MM.1S (cell line): Measurements from ENCODE around the gene SNX24.

ENCODE experiments used
- DNase-seq: peaks from one replicate; pipeline ENCODE4 v3.0.0-alpha.2; 2015
- H2AFZ ChIP-seq: fragments of 300-600 bp; sonication (generic); 2 replicates; pipeline ENCODE4 v1.6.0; 2016; ENCODE audit warnings: antibody characterized with exemption, low read length
- H3F3A ChIP-seq: fragments of 300-600 bp; sonication (generic); 2 replicates; pipeline ENCODE4 v1.6.1; 2016; ENCODE audit warnings: mild to moderate bottlenecking, antibody characterized with exemption, low read length, moderate library complexity, mixed read lengths; ENCODE audit not compliant: insufficient read depth
- H3K27ac ChIP-seq: fragments of 300-600 bp; sonication (generic); 2 replicates; pipeline ENCODE4 v1.5.1; 2016; ENCODE audit warnings: mild to moderate bottlenecking, low read length
- H3K27me3 ChIP-seq: fragments of 300-600 bp; sonication (generic); replicated peaks from 2 replicates; pipeline ENCODE4 v1.6.0; 2016; ENCODE audit warnings: low read length; ENCODE audit not compliant: insufficient read depth
- H3K36me3 ChIP-seq: fragments of 300-600 bp; sonication (generic); replicated peaks from 2 replicates; pipeline ENCODE4 v1.6.1; 2016; ENCODE audit warnings: mild to moderate bottlenecking, low read length, mixed read lengths; ENCODE audit not compliant: insufficient read depth
- H3K4me1 ChIP-seq: fragments of 300-600 bp; sonication (generic); 2 replicates; pipeline ENCODE4 v1.6.1; 2016; ENCODE audit warnings: low read length, mixed read lengths
- H3K4me2 ChIP-seq: fragments of 300-600 bp; sonication (generic); 2 replicates; pipeline ENCODE4 v1.6.0; 2016; ENCODE audit warnings: low read depth, low read length
- H3K4me3 ChIP-seq: fragments of 300-600 bp; sonication (generic); 2 replicates; pipeline ENCODE4 v1.5.1; 2016; ENCODE audit warnings: low read length, mixed read lengths
- H3K79me2 ChIP-seq: fragments of 300-600 bp; sonication (generic); 2 replicates; pipeline ENCODE4 v1.6.1; 2016; ENCODE audit warnings: mixed run types, low read length, mixed read lengths
- H3K9ac ChIP-seq: fragments of 300-600 bp; sonication (generic); 2 replicates; pipeline ENCODE4 v1.6.1; 2016; ENCODE audit warnings: low read length, mixed read lengths
- H3K9me2 ChIP-seq: fragments of 300-600 bp; sonication (generic); replicated peaks from 2 replicates; pipeline ENCODE4 v1.6.1; 2016; ENCODE audit warnings: mild to moderate bottlenecking, low read length, mixed read lengths; ENCODE audit not compliant: insufficient read depth
- H3K9me3 ChIP-seq: fragments of 300-600 bp; sonication (generic); replicated peaks from 2 replicates; pipeline ENCODE4 v1.6.1; 2016; ENCODE audit warnings: mild to moderate bottlenecking, low read length, mixed read lengths; ENCODE audit not compliant: insufficient read depth
- H4K20me1 ChIP-seq: fragments of 300-600 bp; sonication (generic); 2 replicates; pipeline ENCODE4 v1.6.1; 2016; ENCODE audit warnings: mild to moderate bottlenecking, low read length, moderate library complexity, mixed read lengths; ENCODE audit not compliant: insufficient read depth
- CTCF ChIP-seq: fragments of 300-600 bp; sonication (generic); IDR thresholded peaks from 2 replicates; pipeline ENCODE4 v1.5.1; 2016; ENCODE audit warnings: antibody characterized with exemption, low read length, mixed read lengths
- EZH2 ChIP-seq: fragments of 300-600 bp; sonication (generic); optimal IDR thresholded peaks from 2 replicates; pipeline ENCODE3; 2017; ENCODE audit warnings: low read depth, mild to moderate bottlenecking, antibody characterized with exemption, low read length, mixed read lengths
- EZH2phosphoT487 ChIP-seq: fragments of 300-600 bp; sonication (generic); IDR thresholded peaks from 2 replicates; pipeline ENCODE4 v1.6.1; 2018; ENCODE audit warnings: antibody characterized with exemption, low read length

The SNX24 gene

GRCh38 chr5:122906768-122907167, 61.4 kb downstream of the SNX24 start:
- no peaks in the 10 kb centered on the region for H3K36me3 ChIP-seq
- no peaks in the 10 kb centered on the region for H3K9me2 ChIP-seq
- H3K4me1 ChIP-seq: peaks cover 9% of the 10 kb centered on the region; the same call in 1 of the 2 replicates
- no peak overlapping the region for H3K9ac ChIP-seq
- H3K79me2 ChIP-seq: no peaks in the 10 kb centered on the region
- H3K9me3 ChIP-seq: no peaks in the 10 kb centered on the region
- H3F3A ChIP-seq: no peaks in the 10 kb centered on the region
- no peak overlapping the region for H3K27ac ChIP-seq
- no peak overlapping the region for H3K4me2 ChIP-seq
- DNase-seq: no peak
- H2AFZ ChIP-seq: no peak overlapping the region
- TF ChIP-seq EZH2 (no peak), EZH2phosphoT487 (no peak), CTCF (no peak)
- no peak overlapping the region for H3K4me3 ChIP-seq
- H3K27me3 ChIP-seq: no peaks in the 10 kb centered on the region
- no peaks in the 10 kb centered on the region for H4K20me1 ChIP-seq

GRCh38 chr5:122907276-122907675, 61.9 kb downstream of the SNX24 start:
- H3K79me2 ChIP-seq: no peaks in the 10 kb centered on the region
- H3K4me2 ChIP-seq: no peak overlapping the region
- no peaks in the 10 kb centered on the region for H3K36me3 ChIP-seq
- H3K9me2 ChIP-seq: no peaks in the 10 kb centered on the region
- no peak overlapping the region for H2AFZ ChIP-seq
- DNase-seq: no peak
- H3K4me3 ChIP-seq: no peak overlapping the region
- H4K20me1 ChIP-seq: no peaks in the 10 kb centered on the region
- no peaks in the 10 kb centered on the region for H3K9me3 ChIP-seq
- TF ChIP-seq CTCF (no peak), EZH2 (no peak), EZH2phosphoT487 (no peak)
- H3K27me3 ChIP-seq: no peaks in the 10 kb centered on the region
- no peak overlapping the region for H3K9ac ChIP-seq
- H3K4me1 ChIP-seq: peaks cover 4% of the 10 kb centered on the region; the same call in 1 of the 2 replicates
- no peaks in the 10 kb centered on the region for H3F3A ChIP-seq
- H3K27ac ChIP-seq: no peak overlapping the region

GRCh38 chr5:122908108-122908507, 62.7 kb downstream of the SNX24 start:
- no peak overlapping the region for H3K4me2 ChIP-seq
- H4K20me1 ChIP-seq: no peaks in the 10 kb centered on the region
- H3K9me2 ChIP-seq: no peaks in the 10 kb centered on the region

More at GRCh38 chr5:122908108-122908507, 62.7 kb downstream of the SNX24 start:
- Histone ChIP-seq H3K79me2 (no peaks in the 10 kb centered on the region), H3K9ac (no peak overlapping the region), H3K27ac (no peak overlapping the region), H3K27me3 (no peaks in the 10 kb centered on the region), H3K9me3 (no peaks in the 10 kb centered on the region), H3F3A (no peaks in the 10 kb centered on the region), H3K36me3 (no peaks in the 10 kb centered on the region), H3K4me3 (no peak overlapping the region), H2AFZ (no peak overlapping the region), H3K4me1 (no peaks in the 10 kb centered on the region)
- TF ChIP-seq EZH2 (no peak), EZH2phosphoT487 (no peak), CTCF (no peak)
- DNase-seq: no peak
